ENCODE results near the gene RPRM. TPM values are rescaled to one million over a fixed set of nuclear protein-coding genes. Genes with fewer than 3 reads are reported as not detected.

The RPRM gene
- total and polyA plus RNA-seq, 10 of the 15 experiments (the other 5 are each of a cell fraction or from before 2014, with no cell fraction given), result 0.06 to 0.37 (median 0.11) TPM; not detected in 7

GRCh38 chr2:153487448-153487847 lies 8.9 kb upstream of the RPRM start (continued):
- TF ChIP-seq MTA3 (IDR thresholded peaks at IDR 0.05; ENCODE audit: borderline replicate concordance, low read length) (no peak), ZSCAN29 (IDR thresholded peaks at IDR 0.05) (no peak), NFYB (IDR thresholded peaks at IDR 0.05; ENCODE audit: insufficient read depth, low read depth, low read length) (no peak), SUZ12 (IDR thresholded peaks at IDR 0.05; ENCODE audit: unreplicated experiment) (no peak), MAX (IDR thresholded peaks at IDR 0.05; ENCODE audit: low read depth, low read length) (no peak), HDAC6 (IDR thresholded peaks at IDR 0.05; ENCODE audit: unreplicated experiment) (no peak)

GRCh38 chr2:153479573-153479972 lies 1.0 kb upstream of the RPRM start:
- Histone ChIP-seq H3K27ac (ENCODE audit: control insufficient read depth, insufficient read depth) (no peak overlapping the region), H3K9me3 (replicated peaks; ENCODE audit: control insufficient read depth, insufficient read depth, low read length) (no peaks in the 10 kb centered on the region; the same call in 2 of the 3 replicates), H3K79me2 (ENCODE audit: control insufficient read depth, insufficient read depth, low read length) (no peaks in the 10 kb centered on the region), H3K36me3 (ENCODE audit: control insufficient read depth in 2 of 2, insufficient read depth in 2 of 2, low read length in 1 of 2) (no peaks in the 10 kb centered on the region), H3K9ac (ENCODE audit: control insufficient read depth, insufficient read depth, low read length) (no peak overlapping the region), H4K20me1 (ENCODE audit: control insufficient read depth, insufficient read depth) (no peaks in the 10 kb centered on the region), H3K4me3 (no peak overlapping the region), H3K27me3 (replicated peaks in 1 of 2; ENCODE audit: control insufficient read depth in 2 of 2, insufficient read depth in 2 of 2, low read length in 1 of 2) (peaks cover 6 to 19% of the 10 kb centered on the region in 2 experiments), H3K4me2 (ENCODE audit: control insufficient read depth, insufficient read depth) (no peak overlapping the region), H2AFZ (ENCODE audit: control insufficient read depth, low read depth, low read length) (no peak overlapping the region), H3K4me1 (ENCODE audit: control insufficient read depth, insufficient read depth, low read length) (peaks cover 4% of the 10 kb centered on the region)
- ChIA-PET SMC1A (ENCODE audit: uncharacterized antibody, unreplicated experiment) (interaction anchor here (1.0 to 1.3 kb wide), 3 partner anchors 9 to 552 kb away, joined by 3 read pairs; no protein-coding TSS in a partner anchor), RAD21 (ENCODE audit: unreplicated experiment) (interaction anchor here (0.6 to 1.2 kb wide), 2 partner anchors 301 to 554 kb away, joined by 3 to 4 read pairs; no protein-coding TSS in a partner anchor), POLR2A (no interaction called here), CTCF (interaction anchor here (0.5 to 2.0 kb wide), 8 partner anchors 9 to 732 kb away, joined by 3 to 9 read pairs (median 4); no protein-coding TSS in a partner anchor)
- in situ Hi-C loops (cut with MboI), result no loop called here
- no TSS peak for BruUV-seq (replicated peaks)
- no peak for FAIRE-seq
- intact Hi-C loops (cut with micrococcal nuclease; ENCODE audit: unreplicated experiment), result loop anchor here (5.0 kb wide), 1 partner anchor 722 kb away; no protein-coding TSS in a partner anchor
- no peak for DNase-seq (ENCODE audit: low read depth, low spot score)
- no peak for ATAC-seq
- 40% methylated on average over 5 of the region's 5 CpGs for WGBS (ENCODE audit: insufficient coverage, insufficient replicate concordance, low lambda C conversion rate, missing lambda C conversion rate)
- TF ChIP-seq POLR2AphosphoS2 (IDR thresholded peaks at IDR 0.05; ENCODE audit: low read depth, low read length) (no peak), ZNF687 (IDR thresholded peaks at IDR 0.05) (no peak), SP1 (IDR thresholded peaks at IDR 0.05; ENCODE audit: low read depth, low read length) (no peak), CBFB (IDR thresholded peaks at IDR 0.05; ENCODE audit: low read depth) (no peak), TAF1 (IDR thresholded peaks at IDR 0.05; ENCODE audit: borderline replicate concordance, low read depth, low read length) (no peak), ZNF274 (IDR thresholded peaks at IDR 0.05; ENCODE audit: insufficient read depth, insufficient read length) (no peak), ZBTB40 (IDR thresholded peaks at IDR 0.05; ENCODE audit: borderline replicate concordance) (no peak)
